Measurements from ENCODE around the gene C9orf50. TPM values are rescaled to one million over a fixed set of nuclear protein-coding genes. Genes with fewer than 3 reads are reported as not detected.

Gene C9orf50
- total RNA-seq, 1 donor from 2014 or later = not detected

DNA sequence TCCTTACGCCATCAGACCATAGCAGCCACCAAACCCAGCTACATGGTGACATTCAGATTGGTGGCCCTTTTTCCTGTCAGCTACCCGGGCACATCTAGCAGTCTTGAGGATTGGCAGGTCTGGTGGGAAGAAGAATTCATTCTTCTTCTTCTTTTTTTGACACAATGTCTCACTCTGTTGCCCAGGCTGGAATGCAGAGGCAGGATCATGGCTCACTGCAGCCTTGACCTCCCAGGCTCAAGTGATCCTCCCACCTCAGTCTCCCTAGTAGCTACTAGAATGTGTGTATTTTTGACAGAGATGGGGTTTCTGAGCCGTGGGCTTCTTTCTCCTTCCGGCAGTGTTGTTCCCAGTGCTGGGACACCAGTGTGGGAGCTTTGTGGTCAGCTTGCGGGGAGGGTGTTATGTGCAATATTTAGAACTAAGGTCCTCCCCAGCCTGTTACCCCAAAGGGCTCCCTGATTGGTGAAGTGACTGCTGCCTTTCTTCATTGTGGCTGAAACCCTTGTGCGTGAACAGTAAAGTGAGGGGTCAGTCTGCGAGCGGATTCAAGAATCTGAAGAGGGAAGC is 8.4 kb upstream of the C9orf50 start:
- TF ChIP-seq, protein P1, sequence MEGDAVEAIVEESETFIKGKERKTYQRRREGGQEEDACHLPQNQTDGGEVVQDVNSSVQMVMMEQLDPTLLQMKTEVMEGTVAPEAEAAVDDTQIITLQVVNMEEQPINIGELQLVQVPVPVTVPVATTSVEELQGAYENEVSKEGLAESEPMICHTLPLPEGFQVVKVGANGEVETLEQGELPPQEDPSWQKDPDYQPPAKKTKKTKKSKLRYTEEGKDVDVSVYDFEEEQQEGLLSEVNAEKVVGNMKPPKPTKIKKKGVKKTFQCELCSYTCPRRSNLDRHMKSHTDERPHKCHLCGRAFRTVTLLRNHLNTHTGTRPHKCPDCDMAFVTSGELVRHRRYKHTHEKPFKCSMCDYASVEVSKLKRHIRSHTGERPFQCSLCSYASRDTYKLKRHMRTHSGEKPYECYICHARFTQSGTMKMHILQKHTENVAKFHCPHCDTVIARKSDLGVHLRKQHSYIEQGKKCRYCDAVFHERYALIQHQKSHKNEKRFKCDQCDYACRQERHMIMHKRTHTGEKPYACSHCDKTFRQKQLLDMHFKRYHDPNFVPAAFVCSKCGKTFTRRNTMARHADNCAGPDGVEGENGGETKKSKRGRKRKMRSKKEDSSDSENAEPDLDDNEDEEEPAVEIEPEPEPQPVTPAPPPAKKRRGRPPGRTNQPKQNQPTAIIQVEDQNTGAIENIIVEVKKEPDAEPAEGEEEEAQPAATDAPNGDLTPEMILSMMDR (IDR thresholded peaks at IDR 0.05) = no peak
- DNase-seq (ENCODE audit: low spot score in 2 of 2) = no peak
- Histone ChIP-seq H3K4me1 (peaks cover 4 to 22% of the 10 kb centered on the region in 2 donors), H3K9me3 (no peaks in the 10 kb centered on the region), H3K27me3 (no peaks in the 10 kb centered on the region), H3K4me3 (no peak overlapping the region), H3K36me3 (peaks cover 13 to 24% of the 10 kb centered on the region in 2 donors), H3K27ac (no peak overlapping the region)
- intact Hi-C loops (cut with DNase I) = loop anchor here (5.0 kb wide), 1 partner anchor 452 kb away; the partner anchor contains the start of gene IER5L

DNA sequence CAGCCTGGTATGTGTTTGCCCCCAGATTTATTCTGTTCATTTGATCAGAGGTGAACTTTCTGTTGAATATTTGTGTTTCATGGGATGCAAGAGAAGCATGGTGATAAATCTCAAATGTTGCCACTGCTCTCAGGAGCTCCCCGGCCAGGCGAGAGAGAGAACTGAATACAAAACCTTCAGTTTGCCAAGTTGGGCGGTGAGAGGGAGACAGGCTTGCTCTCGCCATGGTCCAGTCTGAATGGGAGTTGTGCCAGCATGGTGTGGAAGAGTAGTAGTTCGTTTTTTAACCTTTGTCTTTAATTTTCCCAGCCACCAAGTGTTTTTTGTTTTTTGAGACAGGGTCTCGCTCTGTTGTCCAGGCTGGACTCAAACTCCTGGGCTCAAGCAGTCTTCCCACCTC is 7.8 kb upstream of the C9orf50 start:
- intact Hi-C loops (cut with DNase I) = loop anchor here (5.0 kb wide), 1 partner anchor 451 kb away; the partner anchor contains the start of gene IER5L
- Histone ChIP-seq H3K4me3 (no peak overlapping the region), H3K9me3 (no peaks in the 10 kb centered on the region), H3K27me3 (no peaks in the 10 kb centered on the region), H3K27ac (no peak overlapping the region), H3K36me3 (peaks cover 7 to 17% of the 10 kb centered on the region in 2 donors), H3K4me1 (peaks cover 4 to 22% of the 10 kb centered on the region in 2 donors)
- TF ChIP-seq, protein P1 (IDR thresholded peaks at IDR 0.05) = no peak
- no peak for DNase-seq (ENCODE audit: low spot score in 2 of 2)

DNA sequence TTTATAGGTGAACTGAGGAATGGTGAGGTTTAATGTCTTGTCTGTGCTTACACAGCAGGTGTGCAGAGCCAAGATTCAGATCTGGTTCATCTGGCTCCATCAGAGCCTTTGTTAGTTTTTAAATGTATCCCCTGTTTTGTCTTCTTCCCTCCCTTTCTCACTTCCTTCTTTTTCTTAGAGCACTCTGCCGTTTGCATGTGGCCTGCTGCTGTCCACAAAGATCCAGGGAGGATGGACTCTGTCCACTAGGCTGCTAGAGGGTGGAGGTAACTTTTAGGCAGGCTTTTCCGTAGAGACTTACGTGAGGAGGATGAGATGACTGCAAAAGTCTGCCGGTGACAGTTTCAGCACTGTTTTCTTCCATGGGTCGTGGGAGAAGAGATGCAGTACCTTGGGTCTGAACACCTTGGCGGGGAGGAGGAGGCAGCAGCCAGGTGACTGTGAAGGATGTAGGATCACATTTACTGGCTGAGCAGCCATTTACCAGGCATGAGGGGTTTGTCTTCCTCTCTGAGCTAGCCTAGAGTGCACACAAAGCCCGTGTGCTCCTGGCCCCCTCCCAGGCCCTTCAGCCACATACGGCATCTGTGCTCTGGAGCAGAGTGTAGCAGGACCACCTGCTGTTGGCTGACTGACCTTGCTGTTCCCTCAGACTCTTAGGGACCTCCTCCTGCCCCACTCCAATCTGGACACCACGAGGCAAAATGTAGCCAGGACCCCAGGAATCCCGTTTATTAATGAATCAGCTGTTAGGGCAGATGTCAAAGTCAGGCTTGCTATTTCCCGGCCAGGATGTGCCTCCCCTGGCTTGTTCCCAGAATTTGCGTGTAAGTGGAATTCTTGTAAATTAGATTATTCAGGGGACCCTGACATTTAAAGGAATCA is 6.9 kb upstream of the C9orf50 start:
- TF ChIP-seq, protein P1 (IDR thresholded peaks at IDR 0.05) = no peak
- peaks cover 4 to 22% of the 10 kb centered on the region in 2 donors for H3K4me1 ChIP-seq
- intact Hi-C loops (cut with DNase I) = loop anchor here (5.0 kb wide), 1 partner anchor 450 kb away; the partner anchor contains the start of gene IER5L

DNA sequence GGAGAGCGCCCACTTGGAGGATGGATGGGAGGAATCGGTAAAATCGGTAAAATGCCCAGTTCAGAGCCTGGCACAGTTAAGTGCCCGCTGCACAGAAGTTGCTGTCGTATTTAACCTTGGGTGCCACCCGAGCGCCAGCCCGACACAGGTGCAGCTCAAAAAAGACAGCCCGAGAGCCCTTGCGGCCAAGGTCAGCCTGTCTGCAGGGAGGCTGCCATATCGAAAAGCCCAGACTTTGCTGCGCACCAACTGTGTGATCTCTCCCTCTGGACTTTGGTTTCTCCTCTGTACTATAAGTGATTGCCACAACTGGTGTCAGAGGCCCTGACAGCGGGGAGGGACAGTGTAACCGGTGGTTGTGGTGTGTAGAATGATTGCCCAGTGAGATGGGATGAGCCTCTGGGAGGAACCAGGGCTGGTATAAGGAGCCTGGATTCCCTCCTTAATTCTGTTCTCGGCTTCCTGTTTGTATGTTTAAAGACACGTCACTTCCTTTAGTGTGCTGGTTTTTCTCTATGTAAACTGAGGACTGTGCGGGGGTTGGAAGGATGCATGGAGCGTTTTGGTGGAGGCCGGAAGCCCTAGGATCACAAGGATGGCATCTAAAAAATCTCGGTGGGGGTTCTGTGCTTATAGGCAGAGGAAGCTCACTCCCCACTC is 5.9 kb upstream of the C9orf50 start:
- TF ChIP-seq, protein P1 (IDR thresholded peaks at IDR 0.05) = no peak
- H3K4me1 ChIP-seq = peaks cover 4 to 22% of the 10 kb centered on the region in 2 donors
- no peaks in the 10 kb centered on the region for H3K9me3 ChIP-seq
- DNase-seq (ENCODE audit: low spot score in 2 of 2) = no peak
- H3K36me3 ChIP-seq = peaks cover 0 to 4% of the 10 kb centered on the region in 2 donors
- intact Hi-C loops (cut with DNase I) = loop anchor here (1.0 to 5.0 kb wide), 2 partner anchors 16 to 449 kb away; partner anchors contain the start of genes ASB6 and IER5L
- H3K4me3 ChIP-seq = peak overlapping the region; percentile 70 to 97
- no peaks in the 10 kb centered on the region for H3K27me3 ChIP-seq
- peak overlapping the region; percentile 81 to 97 for H3K27ac ChIP-seq

More for the DNA sequence above, 6.9 kb upstream of the C9orf50 start:
- H3K9me3 ChIP-seq = no peaks in the 10 kb centered on the region
- no peak overlapping the region for H3K27ac ChIP-seq
- DNase-seq (ENCODE audit: low spot score in 2 of 2) = no peak
- no peaks in the 10 kb centered on the region for H3K27me3 ChIP-seq
- H3K36me3 ChIP-seq = peaks cover 1 to 8% of the 10 kb centered on the region in 2 donors
- H3K4me3 ChIP-seq = peak overlapping the region; percentile 70 to 97

DNA sequence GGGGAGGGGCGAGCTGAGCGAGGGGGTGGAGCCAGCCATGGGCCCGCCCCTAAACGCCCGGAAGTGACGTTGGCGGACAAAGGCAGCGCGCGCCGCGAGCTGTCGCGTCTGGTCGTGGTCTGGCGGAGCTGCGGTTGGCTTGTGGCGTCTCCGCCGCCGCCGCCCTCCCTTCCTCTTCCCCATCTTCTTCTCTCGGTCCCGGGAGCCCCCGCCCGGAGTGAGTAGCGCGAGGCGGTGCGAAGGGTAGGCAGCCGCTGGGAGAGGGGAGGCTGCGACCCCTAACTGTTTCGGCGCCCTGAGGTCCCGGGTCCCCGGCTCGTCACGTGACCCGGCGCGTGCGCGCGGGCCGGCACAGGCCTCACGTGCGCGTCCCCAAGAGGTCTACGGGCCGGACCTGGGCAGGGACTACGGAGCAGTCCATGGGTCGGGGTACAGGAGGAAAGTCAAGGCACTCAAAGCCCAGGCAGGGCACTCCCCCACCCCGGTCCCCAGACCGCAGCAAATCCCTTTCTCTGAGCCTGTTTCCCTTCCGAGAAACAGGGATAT is 5.3 kb upstream of the C9orf50 start, which contains the start of gene NTMT1:
Gene NTMT1, plus strand, starts transcription at position 85 of the 546 bp plus-strand sequence. CDS start 6,541 bp downstream, outside the sequence.
- Histone ChIP-seq H3K9me3 (no peaks in the 10 kb centered on the region), H3K27ac (peak within 1 kb of the TSS; percentile 81 to 97), H3K4me1 (peaks cover 4 to 22% of the 10 kb centered on the region in 2 donors), H3K4me3 (peak within 1 kb of the TSS; percentile 70 to 97), H3K27me3 (no peaks in the 10 kb centered on the region), H3K36me3 (peaks cover 0 to 3% of the 10 kb centered on the region in 2 donors)
- intact Hi-C loops (cut with DNase I) = loop anchor here (1.0 to 5.0 kb wide), 2 partner anchors 16 to 449 kb away; partner anchors contain the start of genes ASB6 and IER5L
- TF ChIP-seq, protein P1 (IDR thresholded peaks at IDR 0.05) = no peak
- DNase-seq (ENCODE audit: low spot score in 2 of 2) = peak; percentile 43 to 93
